ENCODE data around the gene TMOD4.
A peak's percentile ranks its signal among the peaks of the same experiment; 100 is the strongest.

The TMOD4 gene

DNA sequence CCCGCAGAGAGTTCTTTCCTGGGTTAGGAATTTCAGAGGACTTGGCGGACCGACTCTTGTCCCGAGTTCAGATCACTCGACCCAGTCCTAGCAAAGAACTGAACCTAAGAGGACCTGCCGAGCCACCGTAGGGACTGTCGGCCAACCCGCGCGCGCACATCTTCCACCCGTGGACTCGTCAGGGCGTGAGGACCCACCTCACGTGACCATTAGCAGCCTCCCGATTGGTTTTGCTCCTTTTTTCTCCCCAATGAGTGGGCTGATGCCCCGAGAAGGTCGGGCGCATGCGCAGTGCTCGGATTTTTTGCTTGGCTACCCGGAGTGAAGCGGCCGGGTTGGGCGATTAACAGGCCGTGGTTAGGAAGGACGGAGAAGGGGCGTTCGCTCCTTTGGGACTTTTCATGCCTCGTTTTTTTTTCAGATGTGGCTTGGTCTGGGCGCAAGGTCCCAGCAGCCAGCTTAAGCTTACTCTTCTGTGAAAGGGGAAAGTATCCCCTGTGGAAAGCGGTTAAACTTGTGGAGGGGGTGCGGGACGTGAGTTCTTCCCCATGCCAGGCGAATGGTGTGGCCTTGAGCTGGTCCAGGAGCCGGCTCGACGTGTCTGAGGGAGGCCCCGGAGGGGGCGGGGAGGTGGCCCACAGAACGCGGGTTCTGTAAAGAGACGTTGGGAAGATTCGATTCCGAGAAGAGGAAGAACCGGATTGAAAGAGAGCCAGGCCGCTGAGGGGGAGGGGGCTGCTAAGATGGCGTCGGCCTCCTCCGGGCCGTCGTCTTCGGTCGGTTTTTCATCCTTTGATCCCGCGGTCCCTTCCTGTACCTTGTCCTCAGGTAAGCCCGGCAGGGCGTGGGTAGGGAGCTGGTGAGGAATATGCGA lies 22.7 kb upstream of the TMOD4 start, which contains the start of gene PIP5K1A:
TSS of gene PIP5K1A (plus strand) at position 299 of the 874 bp plus-strand sequence. CDS start at position 744, 445 bp downstream.
- TF ChIP-seq, protein P1, sequence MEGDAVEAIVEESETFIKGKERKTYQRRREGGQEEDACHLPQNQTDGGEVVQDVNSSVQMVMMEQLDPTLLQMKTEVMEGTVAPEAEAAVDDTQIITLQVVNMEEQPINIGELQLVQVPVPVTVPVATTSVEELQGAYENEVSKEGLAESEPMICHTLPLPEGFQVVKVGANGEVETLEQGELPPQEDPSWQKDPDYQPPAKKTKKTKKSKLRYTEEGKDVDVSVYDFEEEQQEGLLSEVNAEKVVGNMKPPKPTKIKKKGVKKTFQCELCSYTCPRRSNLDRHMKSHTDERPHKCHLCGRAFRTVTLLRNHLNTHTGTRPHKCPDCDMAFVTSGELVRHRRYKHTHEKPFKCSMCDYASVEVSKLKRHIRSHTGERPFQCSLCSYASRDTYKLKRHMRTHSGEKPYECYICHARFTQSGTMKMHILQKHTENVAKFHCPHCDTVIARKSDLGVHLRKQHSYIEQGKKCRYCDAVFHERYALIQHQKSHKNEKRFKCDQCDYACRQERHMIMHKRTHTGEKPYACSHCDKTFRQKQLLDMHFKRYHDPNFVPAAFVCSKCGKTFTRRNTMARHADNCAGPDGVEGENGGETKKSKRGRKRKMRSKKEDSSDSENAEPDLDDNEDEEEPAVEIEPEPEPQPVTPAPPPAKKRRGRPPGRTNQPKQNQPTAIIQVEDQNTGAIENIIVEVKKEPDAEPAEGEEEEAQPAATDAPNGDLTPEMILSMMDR (IDR thresholded peaks at IDR 0.05) = no peak

DNA sequence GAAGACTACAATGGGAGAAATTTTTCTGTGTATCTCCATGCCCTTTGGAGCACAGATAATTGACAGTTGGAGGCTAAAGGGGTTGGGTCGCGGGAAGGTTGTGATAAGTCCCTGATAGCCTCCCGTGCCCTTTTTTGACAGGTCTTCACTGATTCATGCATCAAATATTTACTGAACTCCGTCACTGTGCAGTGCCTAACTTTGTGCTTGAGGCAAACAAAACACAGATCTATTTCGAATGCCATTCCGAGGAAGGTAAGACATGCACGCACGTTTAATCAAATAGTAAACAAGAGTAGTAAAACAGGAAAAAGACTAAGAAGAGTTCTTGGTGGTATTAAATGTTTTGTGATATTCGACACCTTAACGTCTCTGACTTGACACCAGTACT lies 22.1 kb upstream of the TMOD4 start:
- TF ChIP-seq, protein P1 (IDR thresholded peaks at IDR 0.05) = no peak

DNA sequence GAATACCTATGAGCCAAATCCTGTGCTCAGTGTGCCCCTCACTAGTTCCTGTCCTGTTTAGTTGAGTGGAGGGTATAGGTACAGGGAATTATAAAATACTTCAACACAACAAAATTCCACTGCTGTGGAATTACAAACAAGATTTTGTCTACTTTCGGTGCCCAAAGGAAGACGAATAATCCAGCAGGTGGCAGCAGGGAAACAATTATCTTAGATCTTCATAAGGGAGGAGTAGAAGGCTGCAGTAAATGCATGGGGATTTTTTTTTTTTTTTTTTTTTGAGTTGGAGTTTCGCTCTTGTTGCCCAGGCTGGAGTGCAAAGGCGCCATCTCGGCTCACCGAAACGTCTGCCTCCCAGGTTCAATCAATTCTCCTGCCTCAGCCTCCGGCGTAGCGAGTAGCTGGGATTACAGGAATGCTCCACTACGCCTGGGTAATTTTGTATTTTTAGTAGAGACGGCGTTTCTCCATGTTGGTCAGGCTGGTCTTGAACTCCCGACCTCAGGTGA lies 20.6 kb upstream of the TMOD4 start:
- TF ChIP-seq, protein P1 (IDR thresholded peaks at IDR 0.05) = peak; percentile 80

DNA sequence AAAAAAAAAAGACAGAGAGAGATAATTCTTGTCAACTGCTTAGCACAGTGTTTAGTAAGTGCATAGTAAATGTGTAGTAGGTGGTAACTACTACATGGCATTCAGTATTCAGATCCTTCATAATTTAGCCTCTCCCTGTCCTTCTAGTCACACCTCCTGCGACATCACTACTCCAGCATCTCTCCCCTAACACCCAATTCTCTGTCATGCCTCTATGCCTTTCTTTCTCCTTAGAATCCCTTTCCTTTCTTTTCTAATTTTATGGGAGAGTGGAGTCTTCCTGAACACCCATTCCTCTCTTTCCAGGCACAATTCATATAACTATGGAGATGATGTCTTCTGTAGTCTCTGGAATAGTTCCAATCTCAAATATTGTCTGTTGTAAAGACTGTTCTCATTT lies 18.1 kb upstream of the TMOD4 start:
- TF ChIP-seq, protein P1 (IDR thresholded peaks at IDR 0.05) = no peak

DNA sequence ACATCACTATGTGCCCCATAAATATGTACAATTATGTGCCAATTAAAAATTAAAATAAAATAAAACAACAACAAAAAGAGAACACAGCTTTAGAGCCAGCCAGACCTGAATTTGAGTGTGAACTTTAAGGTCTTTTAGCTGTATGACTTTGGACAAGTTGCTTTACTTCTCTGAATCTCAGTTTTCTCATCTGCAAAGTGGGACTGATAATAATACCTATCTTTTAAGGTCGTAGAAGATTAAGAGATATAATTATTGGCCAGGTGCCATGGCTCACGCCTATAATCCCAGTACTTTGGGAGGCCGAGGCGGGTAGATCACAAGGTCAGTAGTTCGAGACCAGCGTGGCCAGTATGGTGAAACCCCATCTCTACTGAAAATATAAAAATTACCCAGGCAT lies 17.5 kb upstream of the TMOD4 start:
- TF ChIP-seq, protein P1 (IDR thresholded peaks at IDR 0.05) = no peak

DNA sequence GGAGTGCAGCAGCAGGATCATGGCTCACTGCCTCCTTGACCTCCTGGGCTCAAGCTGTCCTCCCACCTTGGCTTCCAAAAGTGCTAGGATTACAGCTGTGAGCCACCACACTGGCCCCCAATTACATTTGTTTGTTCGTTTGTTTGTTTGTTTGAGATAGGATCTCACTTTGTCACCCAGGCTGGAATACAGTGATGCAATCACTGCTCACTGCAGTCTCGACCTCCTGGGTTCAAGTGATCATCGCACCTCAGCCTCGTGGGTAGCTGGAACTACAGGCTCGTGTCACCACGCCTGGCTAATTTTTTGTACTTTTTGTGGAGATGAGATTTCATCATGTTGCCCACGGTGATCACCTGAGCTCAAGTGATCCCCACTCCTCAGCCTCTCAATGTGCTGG lies 16.3 kb upstream of the TMOD4 start:
- TF ChIP-seq, protein P1 (IDR thresholded peaks at IDR 0.05) = no peak

DNA sequence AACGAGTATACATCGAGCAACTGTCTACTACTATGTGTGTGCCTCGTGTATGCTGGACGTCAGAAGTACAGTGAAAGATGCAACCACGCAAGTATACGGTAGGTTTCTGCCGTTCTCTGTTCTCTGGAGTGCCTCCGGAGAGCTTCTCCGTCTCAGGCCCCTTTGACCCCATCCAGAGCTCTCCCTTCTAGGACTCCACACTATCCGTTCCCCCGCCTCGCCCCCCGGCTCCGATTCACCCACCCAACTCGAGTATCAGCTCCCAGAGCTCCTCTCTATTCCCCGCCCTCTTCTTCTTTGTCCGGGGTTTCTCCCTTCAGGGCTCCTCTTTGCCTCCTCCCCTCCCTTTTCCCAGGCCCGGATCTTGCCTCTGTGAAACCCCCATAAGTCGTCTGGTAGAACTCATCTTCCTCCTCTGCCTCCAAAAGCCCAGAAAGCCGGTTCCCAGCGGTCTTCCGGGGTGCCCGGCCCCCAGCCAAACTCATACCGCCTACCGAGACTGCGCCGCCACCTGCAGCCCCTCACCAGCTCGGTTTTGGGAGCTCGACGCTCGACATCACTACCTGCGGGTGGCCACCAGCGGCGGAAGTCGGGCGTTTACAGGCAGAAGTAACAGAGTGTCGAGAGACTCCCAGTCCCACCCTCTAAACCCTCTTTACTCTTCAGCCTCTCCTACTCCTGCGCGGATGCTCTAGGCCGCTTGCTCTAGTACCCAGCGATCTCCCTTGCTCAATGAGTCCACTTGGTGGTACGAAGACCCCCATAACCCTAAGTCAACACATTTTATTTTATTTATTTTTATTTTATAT lies 14.1 kb upstream of the TMOD4 start, which contains the start of gene VPS72:
TSS of gene VPS72 (minus strand) at position 561 of the 809 bp plus-strand sequence. CDS start at position 485, 76 bp downstream.
- TF ChIP-seq, protein P1 (IDR thresholded peaks at IDR 0.05) = no peak

Data from LNCAP (cell line).